ENCODE results near the gene KIF7. TPM values are rescaled to one million over a fixed set of nuclear protein-coding genes. Genes with fewer than 3 reads are reported as not detected.
"Not testable (repeated sequence)": the region's sequence is repeated elsewhere in the genome, so short reads cannot be mapped to it uniquely, and the experiment has no call there.

The KIF7 gene
- total RNA-seq, 1 donor from 2014 or later = 0.40 TPM

- no peak for DNase-seq (ENCODE audit: low read depth in 2 of 2)
Observed at GRCh38 chr15:89616228-89616627, 39.0 kb downstream of the KIF7 start.

- no peak for DNase-seq (ENCODE audit: low read depth in 2 of 2)
Observed at GRCh38 chr15:89615135-89615534, 40.1 kb downstream of the KIF7 start.

GRCh38 chr15:89614164-89614563, 41.1 kb downstream of the KIF7 start:
- DNase-seq (ENCODE audit: low read depth in 2 of 2) = no peak

DNA sequence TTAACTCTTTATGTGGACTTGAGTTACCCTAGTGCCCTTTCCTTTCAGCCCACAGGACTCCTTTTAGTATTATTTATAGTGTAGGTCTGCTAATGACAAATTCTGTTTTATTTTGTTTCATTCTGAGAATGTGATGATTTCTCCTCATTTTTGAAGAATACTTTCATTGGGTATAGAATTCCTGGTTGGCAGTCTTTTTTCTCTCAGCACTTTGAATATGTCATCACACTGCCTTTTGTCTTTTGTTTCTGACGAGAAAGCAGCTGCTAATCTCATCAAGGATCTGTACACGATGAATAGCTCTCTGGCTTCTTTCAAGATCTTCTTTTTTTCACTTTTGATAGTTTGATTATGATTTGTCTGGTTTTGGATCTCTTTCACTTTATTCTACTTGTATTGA, 42.2 kb downstream of the KIF7 start:
- DNase-seq (ENCODE audit: low read depth in 2 of 2) = no peak

DNA sequence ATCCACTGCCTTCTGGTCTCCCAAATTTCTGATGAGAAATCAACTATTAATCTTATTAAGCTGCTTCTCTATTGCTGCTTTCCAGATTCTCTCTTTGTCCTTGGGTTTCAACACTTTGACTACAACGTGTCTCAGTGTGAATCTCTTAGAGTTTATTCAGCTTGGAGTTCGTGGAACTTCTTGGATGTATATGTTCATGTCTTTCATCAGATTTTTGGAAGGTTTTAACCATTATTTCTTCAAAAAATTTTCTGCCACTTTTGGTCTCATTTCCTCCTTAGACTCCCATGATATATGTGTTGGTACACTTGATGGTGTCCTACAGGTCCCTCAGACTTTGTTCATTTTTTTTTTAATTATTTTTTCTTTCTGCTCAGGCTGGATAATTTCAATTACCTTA, 44.0 kb downstream of the KIF7 start:
- DNase-seq (ENCODE audit: low read depth in 2 of 2) = no peak

DNA sequence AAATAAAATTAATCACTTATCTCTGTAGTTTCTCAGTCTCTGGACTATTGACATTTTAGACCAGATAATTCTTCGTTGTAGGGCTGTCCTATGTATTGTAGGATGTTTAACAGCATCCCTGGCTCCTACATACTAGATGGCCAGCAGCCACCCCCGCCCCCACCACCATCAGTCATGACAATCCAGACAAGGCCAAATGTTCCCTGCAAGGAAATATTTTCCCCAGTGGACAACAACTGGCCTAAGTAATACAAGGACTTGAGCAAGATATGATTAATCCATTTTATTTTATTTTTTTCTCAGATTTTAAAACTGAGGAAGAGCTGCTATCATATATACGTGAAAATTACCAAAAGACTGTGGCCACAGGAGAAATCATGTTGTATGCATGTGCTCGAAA, 56.2 kb downstream of the KIF7 start:
- no peak for DNase-seq (ENCODE audit: low read depth in 2 of 2)

- DNase-seq (ENCODE audit: low read depth in 2 of 2) = no peak
Observed at GRCh38 chr15:89593018-89593417, 62.2 kb downstream of the KIF7 start.

- DNase-seq (ENCODE audit: low read depth in 2 of 2) = peak in 1 of 2 donors; percentile 3
Observed at GRCh38 chr15:89591834-89592233, 63.4 kb downstream of the KIF7 start.

- peak in 1 of 2 donors; percentile 55 for DNase-seq (ENCODE audit: low read depth in 2 of 2)
Observed at GRCh38 chr15:89587955-89588354, 67.3 kb downstream of the KIF7 start.

DNA sequence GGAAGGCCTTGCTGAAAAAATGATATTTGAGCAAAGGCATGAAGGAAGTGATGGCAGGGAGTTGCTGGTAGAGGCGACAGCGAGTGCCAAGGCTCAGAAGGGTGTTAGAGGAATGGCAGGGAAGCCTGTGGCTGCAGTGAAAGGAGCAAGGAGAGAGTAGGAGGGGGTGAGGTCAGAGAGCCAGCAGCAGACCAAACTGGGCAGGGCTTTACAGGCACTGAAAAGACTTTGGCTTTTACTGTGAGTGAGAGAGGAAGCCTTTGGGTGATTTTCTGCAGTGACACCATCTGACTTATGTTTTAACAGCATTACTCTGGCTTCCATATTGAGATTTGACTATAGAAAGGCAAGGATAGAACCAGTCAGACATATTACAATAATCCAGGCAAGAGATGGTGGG, 68.6 kb downstream of the KIF7 start:
- no peak for DNase-seq (ENCODE audit: low read depth in 2 of 2)

DNA sequence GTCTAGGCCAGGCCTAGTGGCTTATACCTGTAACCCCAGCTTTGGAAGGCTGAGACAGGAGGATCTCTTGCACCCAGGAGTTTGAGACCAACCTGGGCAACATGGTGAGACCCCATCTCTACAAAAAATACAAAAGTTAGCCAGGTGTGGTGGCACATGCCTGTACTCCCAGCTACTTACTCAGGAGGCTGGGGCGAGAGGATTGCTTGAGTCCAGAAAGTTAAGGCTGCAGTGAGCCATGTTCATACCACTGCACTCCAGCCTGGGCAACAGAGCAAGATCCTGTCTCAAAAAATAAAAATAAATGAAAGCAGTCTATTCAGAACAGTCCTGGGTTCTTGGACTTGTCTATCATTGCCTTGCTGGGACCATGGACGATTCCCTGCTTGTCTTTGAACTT, 74.5 kb downstream of the KIF7 start:
- not testable (repeated sequence) for DNase-seq (ENCODE audit: low read depth in 2 of 2)

DNA sequence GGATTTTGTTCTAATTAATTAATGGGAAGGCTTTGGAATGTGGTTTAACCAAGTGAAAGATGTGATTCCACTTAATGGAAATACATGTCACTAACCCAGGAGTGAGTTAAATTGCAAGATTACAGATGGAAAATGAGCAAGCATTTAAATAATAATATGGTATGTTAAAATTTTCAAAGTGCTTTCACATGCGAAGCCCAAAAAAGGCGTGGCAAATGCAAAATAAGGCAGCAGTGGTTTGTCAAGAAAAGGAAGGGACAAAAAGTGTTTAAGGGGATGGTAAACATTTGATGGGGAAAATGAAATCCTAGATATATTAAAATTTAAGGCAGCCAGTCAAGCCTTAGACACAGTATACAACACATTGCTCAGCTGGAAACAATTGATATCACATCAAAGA, 77.1 kb downstream of the KIF7 start:
- no peak for DNase-seq (ENCODE audit: low read depth in 2 of 2)

Other genes starting within 250 kb of the KIF7 start
- gene RHCG, start 158.9 kb downstream of the KIF7 start, total RNA-seq = not detected in 2 replicates
- gene TICRR, start 80.0 kb downstream of the KIF7 start, total RNA-seq = 0.40 and 1.5 TPM in 2 replicates
- gene PLIN1, start 23.9 kb upstream of the KIF7 start, total RNA-seq = under 0.01 TPM in 1 of 2 replicates, not detected in the other
- 3.7 and 3.8 TPM in 2 replicates for gene PEX11A, start 35.3 kb upstream of the KIF7 start, total RNA-seq
- gene WDR93, start 35.3 kb upstream of the KIF7 start, total RNA-seq = not detected in 2 replicates
- under 0.01 and 0.22 TPM in 2 replicates for gene MESP1, start 95.8 kb upstream of the KIF7 start, total RNA-seq
- not detected in 2 replicates for gene MESP2, start 120.9 kb upstream of the KIF7 start, total RNA-seq
- gene ANPEP, start 159.4 kb upstream of the KIF7 start, total RNA-seq = 8.5 and 10.7 TPM in 2 replicates
- gene AP3S2, start 238.5 kb upstream of the KIF7 start, total RNA-seq = 21.6 and 30.0 TPM in 2 replicates

All from lung microvascular endothelial cell (primary cell).